T-helper 1 cell treated with Interleukin-12 subunit alpha and Interleukin-12 subunit beta and Interleukin-4 antibody, amounts not matched to agents 30 ng/mL and 1 ng/mL, for 36 hours (primary cell): ENCODE results near the gene CDKN3. TPM values are rescaled to one million over a fixed set of nuclear protein-coding genes. Genes with fewer than 3 reads are reported as not detected.

ENCODE experiments used
- intact Hi-C: fragments of 100-400 bp; cut with micrococcal nuclease; formaldehyde crosslinking; loops from one replicate; pipeline ENCODE4 v1.15.1; 2024
- total RNA-seq: library from RNA; stranded (reverse); gene quantifications from 2 replicates; pipeline ENCODE4 v1.2.3, GENCODE V29; 2022

Gene CDKN3
- 40.0 and 44.2 TPM in 2 replicates for total RNA-seq

DNA sequence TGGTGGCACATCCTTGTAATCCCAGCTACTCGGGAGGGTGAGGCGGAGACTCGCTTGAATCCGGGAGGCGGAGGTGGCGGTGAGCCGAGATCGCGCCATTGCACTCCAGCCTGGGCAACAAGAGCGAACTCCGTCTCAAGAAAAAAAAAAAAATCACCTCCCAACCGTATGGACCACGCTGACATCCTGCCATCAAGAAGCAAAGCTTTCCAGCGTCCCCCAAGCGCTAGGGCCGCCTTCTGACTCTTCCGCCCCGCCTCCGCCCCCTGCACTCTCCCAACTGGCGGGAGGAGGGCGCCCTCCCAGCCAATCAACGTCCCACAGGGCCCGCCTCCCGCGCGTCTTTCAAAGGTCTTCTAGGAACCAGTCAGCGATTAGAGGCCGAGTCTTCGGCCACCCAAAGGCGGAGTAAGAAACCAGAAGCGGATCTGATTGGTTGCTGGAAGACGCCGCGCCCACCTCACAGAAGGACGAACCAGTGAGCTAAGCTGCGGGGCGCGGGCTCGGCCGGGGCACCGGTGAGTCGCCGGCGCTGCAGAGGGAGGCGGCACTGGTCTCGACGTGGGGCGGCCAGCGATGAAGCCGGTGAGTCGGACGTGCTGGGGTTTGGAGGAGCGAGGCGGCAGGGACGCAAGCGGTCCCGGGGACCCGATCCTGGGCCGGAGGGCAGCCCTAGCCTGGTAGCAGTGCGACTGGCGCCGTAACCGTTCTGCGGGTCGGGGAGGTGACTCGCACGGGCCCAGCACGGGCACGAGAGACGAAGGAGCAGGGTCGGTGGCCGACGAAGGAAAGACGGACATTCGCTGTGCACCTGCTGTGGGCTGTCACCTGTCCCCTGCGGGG is at the start of gene CDKN3:
Gene CDKN3, plus strand, starts transcription at position 515 of the 843 bp plus-strand sequence. Its CDS starts 62 bp downstream, at position 577.
- intact Hi-C loops, result loop anchor here (1.0 to 5.0 kb wide), 14 partner anchors 39 to 1994 kb away; partner anchors contain the start of genes CGRRF1, CNIH1, DDHD1 and FBXO34

GRCh38 chr14:54347044-54347443 is 49.8 kb upstream of the CDKN3 start:
- intact Hi-C loops, result no loop called here

DNA sequence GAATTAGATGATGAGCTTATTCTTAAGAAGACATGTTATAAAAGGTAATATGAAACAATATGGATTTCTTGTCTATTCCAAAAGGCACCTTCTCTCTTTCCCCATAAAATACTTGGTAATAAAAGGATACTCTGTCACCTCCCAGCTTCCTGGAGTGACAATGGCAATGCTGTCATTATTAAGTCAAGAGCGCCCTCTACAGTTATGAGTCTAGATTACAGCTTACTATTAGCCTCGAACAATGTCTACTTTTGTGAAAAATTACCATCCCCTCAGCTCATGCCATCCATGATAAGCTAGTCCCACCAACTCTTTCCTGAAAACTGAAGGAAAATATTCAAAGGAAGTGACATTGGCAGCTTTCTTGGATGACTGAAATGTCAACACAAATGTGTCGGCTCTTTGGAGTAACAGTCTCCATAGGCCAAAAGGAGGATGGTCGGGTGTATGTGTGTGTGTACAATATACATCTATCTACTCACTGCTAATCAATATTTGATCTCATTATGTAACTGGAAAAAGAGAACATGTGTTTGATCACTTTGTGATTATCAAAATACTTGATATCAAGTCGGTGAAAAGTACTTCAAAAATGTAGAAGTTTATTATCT is 48.7 kb upstream of the CDKN3 start:
- intact Hi-C loops, result loop anchor here (1.0 kb wide), 5 partner anchors 173 to 1052 kb away; no protein-coding TSS in a partner anchor

DNA sequence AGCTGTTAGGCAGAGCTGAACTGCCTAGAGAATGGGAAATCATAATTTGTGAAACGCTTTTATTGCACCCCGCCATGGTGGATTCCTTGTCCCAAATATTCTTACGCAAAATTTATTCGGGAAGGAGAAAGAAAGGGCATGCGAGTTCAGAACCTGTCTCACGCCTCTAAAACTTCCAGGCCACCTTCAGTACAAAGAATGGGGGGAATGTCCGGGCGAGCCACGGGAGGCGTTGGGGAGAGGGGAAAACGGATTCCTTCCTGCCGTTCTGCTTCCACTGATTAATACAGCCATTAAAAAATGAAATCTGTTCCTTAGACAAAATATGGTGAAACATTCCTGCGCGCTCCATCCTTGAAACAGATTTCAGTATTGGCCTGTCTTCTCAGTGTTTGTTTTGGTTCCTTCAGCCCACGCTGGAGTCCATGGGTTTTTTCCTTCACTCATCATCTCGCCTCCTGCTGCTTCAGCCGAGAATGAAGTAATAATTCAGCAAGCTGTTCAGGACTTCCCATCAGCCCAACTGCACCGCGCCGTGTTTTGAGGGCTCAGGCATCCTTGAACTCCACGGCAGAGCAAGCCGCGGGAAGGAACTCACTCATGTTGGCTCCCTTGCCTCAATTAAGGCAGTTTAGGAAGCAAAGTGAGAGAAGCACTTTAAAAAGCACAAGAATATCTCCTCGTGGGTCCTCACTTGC is 47.7 kb upstream of the CDKN3 start:
- intact Hi-C loops, result loop anchor here (1.0 kb wide), 5 partner anchors 174 to 1053 kb away; no protein-coding TSS in a partner anchor

DNA sequence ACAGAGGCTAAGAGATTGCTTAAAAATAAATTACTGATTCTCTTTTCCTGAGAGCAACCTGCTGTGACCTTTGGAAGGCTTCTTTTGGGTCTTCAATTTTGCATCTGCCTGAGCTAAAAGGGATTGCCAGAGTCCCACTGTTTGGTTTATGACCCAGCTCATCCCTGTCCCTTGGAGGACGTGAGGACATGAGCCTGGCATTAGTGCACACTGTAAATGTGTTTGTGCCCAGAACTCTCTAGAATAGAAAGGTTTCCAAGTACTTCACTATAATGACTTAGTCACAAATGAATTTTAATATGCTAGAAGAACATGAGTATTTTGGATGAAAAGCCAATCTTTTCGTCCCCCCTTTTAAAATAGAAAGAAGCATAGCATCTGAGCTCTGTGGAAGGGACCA is 47.1 kb upstream of the CDKN3 start:
- intact Hi-C loops, result no loop called here

GRCh38 chr14:54350203-54350602 is 46.6 kb upstream of the CDKN3 start:
- intact Hi-C loops, result no loop called here

DNA sequence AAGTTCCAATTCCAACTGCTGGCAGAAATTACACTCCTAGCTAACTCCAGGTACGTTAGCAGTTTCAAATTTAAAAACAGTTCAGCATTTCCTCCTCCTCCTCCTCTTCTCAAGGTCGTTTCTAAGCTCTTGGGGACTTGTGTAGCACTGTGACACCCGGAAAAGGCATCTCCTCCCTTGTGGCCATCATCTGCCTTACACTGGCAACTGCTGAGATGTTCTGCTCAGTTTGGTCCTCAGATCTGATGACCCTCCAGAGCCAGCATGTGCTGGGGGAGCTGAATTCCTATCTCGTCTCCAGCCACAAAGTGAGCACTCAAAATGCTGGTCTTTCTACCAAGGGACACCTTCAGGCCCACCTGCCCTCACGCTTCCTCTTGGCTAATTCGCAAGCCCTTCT is 43.5 kb upstream of the CDKN3 start:
- intact Hi-C loops, result no loop called here

GRCh38 chr14:54353694-54354093 is 43.1 kb upstream of the CDKN3 start:
- intact Hi-C loops, result no loop called here

DNA sequence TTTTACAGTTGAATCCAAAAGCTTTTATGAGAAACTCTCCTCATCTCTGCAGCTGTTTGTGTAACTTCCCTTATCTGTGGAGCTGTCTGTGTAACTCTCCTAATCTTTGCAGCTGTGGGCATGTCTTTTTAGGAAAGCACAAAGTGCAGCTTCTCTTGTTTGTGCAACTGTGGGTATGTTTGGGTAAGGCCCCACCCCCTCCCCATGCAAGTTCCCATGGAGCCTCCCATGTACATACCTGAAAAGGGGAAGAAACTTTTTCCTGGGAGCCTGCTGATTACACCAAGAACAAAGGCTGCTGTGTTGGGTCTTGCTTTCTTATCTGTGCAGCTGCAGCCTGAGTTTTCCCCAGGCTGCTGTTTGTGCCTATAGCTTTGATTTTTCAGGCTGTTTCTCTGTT is 42.7 kb upstream of the CDKN3 start:
- intact Hi-C loops, result no loop called here

GRCh38 chr14:54354968-54355641 is 41.7 kb upstream of the CDKN3 start:
- intact Hi-C loops, result no loop called here

GRCh38 chr14:54355698-54356097 is 41.1 kb upstream of the CDKN3 start:
- intact Hi-C loops, result no loop called here

GRCh38 chr14:54356172-54356571 is 40.6 kb upstream of the CDKN3 start:
- intact Hi-C loops, result no loop called here

GRCh38 chr14:54360667-54361066 is 36.1 kb upstream of the CDKN3 start:
- intact Hi-C loops, result no loop called here

DNA sequence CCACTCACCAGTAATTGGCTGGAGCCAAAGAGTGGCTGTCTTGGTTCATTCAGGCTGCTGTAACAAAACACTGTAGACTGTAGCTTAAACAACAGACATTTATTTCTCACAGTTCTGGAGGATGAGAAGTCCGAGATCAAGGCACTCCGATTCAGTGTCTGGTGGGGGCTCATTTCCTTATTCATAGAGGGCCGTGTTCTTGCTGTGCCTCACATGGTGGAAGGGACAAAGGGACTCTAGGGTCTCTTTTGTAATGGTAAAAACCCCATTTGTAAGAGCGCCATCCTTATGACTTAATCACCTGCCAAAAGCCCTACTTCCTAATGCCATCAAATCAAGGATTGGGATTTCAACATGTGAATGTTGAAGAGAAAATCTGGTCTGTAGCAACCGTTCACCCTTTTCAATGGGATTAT is 34.7 kb upstream of the CDKN3 start:
- intact Hi-C loops, result no loop called here

DNA sequence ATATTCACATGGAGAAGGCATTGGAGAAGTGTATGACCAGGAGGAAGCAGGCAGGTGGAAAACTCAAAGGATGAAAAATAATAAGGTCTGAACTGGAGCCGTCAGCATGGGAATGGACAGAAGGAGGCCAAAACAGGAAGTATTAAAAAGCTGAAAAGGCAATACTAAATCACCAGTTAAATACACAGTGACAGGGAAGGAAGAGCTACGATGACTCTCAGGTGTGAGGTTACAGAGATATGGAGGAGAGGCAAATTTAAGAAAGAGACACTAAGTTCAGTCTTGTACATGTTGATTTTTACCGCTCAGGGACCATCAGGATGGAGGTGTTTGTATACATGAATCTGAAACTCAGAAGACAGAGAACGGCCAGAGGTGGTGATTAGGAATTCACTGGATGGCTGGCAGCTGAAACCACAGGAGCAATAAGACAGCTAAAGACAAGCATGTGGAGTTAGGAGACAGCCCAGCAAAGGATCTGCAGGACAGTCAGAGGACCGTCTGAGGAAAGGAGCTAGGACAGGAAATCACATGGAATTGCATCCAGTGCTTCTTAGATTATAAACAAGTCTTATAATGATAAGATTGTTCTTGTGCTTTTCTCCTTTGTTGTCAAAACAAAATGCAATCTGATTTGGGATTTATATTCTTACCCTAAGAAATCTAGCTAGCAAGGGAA is 33.9 kb upstream of the CDKN3 start:
- intact Hi-C loops, result no loop called here

DNA sequence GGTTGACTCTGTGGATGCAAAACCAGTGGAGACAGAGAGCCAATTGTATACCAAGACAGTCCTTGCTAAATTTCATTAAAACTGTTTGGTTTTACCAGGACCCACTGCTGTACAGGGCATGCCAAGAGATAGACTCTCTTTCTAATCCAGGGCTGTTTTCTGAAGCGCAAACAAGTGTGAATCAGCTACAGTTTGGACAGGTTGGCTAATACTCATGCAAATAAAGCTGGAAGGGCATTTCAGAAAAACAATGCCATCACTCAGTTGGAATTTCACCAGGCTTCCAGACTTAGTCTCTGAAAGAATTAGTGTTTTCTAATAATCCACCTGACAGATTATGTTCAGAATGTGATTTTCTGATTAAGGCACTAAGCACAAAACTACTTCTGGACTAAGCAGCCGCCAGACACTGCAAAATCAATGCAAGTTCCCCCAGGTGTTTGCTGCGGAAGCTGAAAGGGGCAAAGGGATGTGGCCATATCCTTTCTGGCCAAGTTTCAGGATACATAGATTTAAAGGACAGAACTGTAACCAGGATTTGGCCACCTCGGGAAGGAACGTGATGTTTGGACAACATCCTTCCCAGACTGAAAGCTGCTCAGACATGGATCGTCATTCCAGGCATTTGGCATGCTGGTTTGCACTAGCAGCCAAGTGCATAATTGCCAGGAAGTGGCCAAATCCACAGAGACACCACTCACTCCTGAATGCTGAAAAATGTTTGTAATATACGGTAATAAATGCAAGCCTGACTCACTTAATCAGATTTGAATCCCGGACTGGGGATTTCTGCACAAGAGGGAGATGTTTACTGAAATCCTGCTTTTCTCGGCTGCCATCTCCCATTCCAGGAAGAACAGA is 32.0 kb upstream of the CDKN3 start:
- intact Hi-C loops, result no loop called here

DNA sequence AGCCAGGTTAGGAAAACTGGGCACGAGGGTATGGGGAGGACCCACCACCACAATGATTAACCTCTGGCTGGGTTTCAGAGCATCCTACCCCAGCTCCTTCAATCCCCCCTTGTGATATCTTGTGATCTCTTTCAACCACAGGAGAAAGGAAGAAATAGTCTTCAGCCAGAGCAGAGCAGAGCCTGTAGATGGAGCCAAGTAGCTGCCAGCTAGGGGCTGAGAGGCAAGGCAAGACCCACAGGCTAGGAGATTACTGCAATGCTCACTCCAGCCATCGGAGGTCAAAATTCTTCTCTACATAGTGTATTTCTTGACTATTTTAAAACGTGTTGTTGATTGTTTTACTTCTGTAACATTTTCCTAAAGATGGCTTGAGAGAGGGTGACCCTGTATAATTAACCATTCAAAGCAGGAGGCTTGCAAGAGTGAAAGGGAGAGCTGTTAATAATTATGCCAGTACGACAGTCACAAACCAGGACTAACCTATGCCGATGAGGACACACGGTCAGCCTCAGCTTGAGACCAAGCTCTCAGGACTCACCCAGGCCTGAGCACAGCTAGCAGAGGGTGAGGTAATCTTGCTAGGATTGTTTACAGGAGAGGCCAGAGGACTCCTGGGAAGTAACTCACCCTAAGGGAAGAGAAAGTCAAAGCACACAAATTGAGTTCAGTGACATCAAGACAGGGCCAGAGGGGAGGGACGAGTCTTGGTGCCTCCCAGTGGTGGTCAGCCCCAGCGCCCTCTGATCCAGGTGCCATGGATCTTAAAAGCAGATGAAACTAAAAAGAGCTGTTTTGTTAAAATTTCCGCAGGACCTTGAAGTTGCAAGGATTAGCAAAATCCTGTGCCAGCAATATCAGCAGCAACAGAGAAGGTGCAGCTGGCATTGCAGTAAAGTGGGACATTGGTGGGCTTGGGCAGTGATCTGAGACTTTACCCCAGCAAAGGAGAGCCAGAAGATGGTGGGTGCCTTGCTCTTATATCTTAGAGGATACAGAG is 29.8 kb upstream of the CDKN3 start:
- intact Hi-C loops, result loop anchor here (1.0 kb wide), 1 partner anchor 74 kb away; the partner anchor contains the start of gene CNIH1

DNA sequence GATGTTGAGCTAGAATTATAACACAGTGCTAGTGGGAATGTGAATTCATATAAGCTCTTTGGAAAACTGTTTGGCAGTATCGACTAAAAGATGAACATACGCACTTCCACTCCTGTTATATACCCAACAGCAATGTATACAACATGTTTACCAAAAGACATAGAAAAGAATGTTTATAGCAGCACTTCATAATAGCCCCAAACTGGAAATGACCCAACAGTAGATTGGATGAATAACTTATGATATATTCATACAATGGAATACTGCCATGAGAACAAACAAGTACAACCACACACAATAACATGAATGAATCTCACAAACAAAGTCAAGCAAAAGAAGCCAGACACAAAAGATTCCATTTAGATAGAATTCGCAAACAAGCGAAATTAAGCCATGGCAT is 28.5 kb upstream of the CDKN3 start:
- intact Hi-C loops, result no loop called here

DNA sequence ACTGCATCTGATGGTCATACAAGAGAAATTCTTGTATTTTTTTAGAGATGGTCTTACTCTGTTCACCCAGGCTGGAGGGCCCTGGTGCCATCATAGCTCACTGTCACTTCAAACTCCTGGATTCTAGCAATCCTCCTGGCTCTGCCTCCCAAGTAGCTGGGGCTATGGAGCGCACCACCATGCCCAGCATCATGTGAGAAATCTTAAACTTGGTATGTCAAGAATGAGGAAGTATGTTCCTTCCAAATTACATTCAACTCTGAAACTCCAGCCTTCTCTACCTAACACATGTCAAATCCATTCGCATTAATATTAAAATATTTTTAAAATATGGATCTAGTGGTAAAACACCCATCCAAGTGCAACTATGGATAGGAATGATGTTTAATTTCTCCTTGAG is 27.5 kb upstream of the CDKN3 start:
- intact Hi-C loops, result no loop called here
